Non-pigmented ciliary epithelial cell (primary cell): ENCODE data around the gene PAQR8.
A peak's percentile ranks its signal among the peaks of the same experiment; 100 is the strongest.

Experiments used
- DNase-seq: peaks from one replicate; pipeline ENCODE4 v3.0.0-alpha.2; 2010; ENCODE audit warnings: low read depth

The PAQR8 gene

GRCh38 chr6:52361945-52362442, at the start of gene PAQR8:
PAQR8 (plus strand) TSS chr6:52362151; CDS start chr6:52403214, 41,063 bp downstream.
- no peak for DNase-seq

GRCh38 chr6:52312461-52312860, 49.5 kb upstream of the PAQR8 start:
- DNase-seq: no peak

GRCh38 chr6:52314752-52315151, 47.2 kb upstream of the PAQR8 start:
- DNase-seq: no peak

GRCh38 chr6:52317211-52317610, 44.7 kb upstream of the PAQR8 start:
- DNase-seq: no peak

- DNase-seq: peak; percentile 28
Observed at GRCh38 chr6:52317841-52318581, 43.9 kb upstream of the PAQR8 start.

GRCh38 chr6:52324189-52324588, 37.8 kb upstream of the PAQR8 start:
- DNase-seq: no peak

- no peak for DNase-seq
Observed at GRCh38 chr6:52325695-52326471, 36.1 kb upstream of the PAQR8 start.

GRCh38 chr6:52326540-52327364, 35.2 kb upstream of the PAQR8 start:
- no peak for DNase-seq

GRCh38 chr6:52328303-52328662, 33.7 kb upstream of the PAQR8 start:
- DNase-seq: no peak

GRCh38 chr6:52328729-52329128, 33.2 kb upstream of the PAQR8 start:
- no peak for DNase-seq

GRCh38 chr6:52330470-52330869, 31.5 kb upstream of the PAQR8 start:
- DNase-seq: no peak

- no peak for DNase-seq
Observed at GRCh38 chr6:52331793-52332457, 30.0 kb upstream of the PAQR8 start.

- no peak for DNase-seq
Observed at GRCh38 chr6:52333840-52334200, 28.1 kb upstream of the PAQR8 start.

- DNase-seq: no peak
Observed at GRCh38 chr6:52335576-52335975, 26.4 kb upstream of the PAQR8 start.

GRCh38 chr6:52336919-52337561, 24.9 kb upstream of the PAQR8 start:
- no peak for DNase-seq

- no peak for DNase-seq
Observed at GRCh38 chr6:52337633-52338290, 24.2 kb upstream of the PAQR8 start.

- no peak for DNase-seq
Observed at GRCh38 chr6:52340603-52340880, 21.4 kb upstream of the PAQR8 start.

- no peak for DNase-seq
Observed at GRCh38 chr6:52341561-52342260, 20.2 kb upstream of the PAQR8 start.

GRCh38 chr6:52345311-52345710, 16.6 kb upstream of the PAQR8 start:
- DNase-seq: no peak

GRCh38 chr6:52346503-52346902, 15.4 kb upstream of the PAQR8 start:
- no peak for DNase-seq

GRCh38 chr6:52347818-52348217, 14.1 kb upstream of the PAQR8 start:
- no peak for DNase-seq
